ENCODE results near the gene CACNA1H.

Gene CACNA1H

DNA sequence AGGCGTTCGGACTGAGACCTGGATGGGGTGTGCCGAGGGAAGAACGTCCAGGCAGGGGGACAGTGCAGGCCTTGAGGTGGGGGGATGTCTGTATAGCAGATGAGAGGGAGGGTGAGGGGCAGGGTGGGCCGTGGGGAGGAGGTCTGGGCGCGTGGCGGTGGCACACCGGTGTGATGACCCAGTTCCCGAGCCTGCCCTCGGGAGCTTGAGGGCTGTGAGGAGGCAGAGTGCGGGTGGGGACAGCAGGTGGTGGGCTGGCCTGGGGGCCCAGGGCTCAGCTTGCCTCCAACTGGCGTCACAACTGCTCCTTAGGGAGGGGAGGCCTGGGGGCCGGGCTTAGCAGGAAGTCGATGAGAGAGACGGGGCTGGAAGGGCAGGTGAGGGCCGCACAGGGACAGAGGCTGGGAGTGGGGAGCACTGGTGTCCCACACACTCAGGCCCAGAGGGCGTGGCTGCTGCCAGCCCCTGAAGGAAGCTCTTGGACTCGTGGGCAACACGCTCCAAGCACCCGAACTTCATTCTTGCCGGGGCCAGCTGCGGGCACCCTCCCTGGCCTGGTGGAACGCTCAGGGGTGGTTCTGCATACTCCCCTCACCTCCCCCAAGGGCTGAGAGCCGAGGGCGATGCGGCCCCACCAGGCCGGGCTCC, 6.5 kb downstream of the CACNA1H start:
- Histone ChIP-seq H3K4me3 (ENCODE audit: extremely low read depth, insufficient read depth, low read length, poor library complexity, severe bottlenecking) (no peak overlapping the region), H3K36me3 (ENCODE audit: control insufficient read depth, insufficient read depth, low read length) (no peaks in the 10 kb centered on the region), H3K9me3 (ENCODE audit: control insufficient read depth, low read length) (no peaks in the 10 kb centered on the region), H3K27ac (ENCODE audit: low read depth, low read length, severe bottlenecking) (no peak overlapping the region), H3K4me1 (ENCODE audit: control insufficient read depth, insufficient read depth, low read length, poor library complexity, severe bottlenecking) (peaks cover 32% of the 10 kb centered on the region)
- WGBS, 2 experiments (ENCODE audit: insufficient coverage in 2 of 2), result 67 to 79% methylated on average over 16 to 24 of the region's 28 CpGs

- WGBS, 2 experiments (ENCODE audit: insufficient coverage in 2 of 2), result 76 to 79% methylated on average over 51 to 54 of the region's 56 CpGs
- no peak overlapping the region for H3K27ac ChIP-seq (ENCODE audit: low read depth, low read length, severe bottlenecking)
These were observed 7.3 kb downstream of the CACNA1H start for GRCh38 chr16:1159973-1160772.

DNA sequence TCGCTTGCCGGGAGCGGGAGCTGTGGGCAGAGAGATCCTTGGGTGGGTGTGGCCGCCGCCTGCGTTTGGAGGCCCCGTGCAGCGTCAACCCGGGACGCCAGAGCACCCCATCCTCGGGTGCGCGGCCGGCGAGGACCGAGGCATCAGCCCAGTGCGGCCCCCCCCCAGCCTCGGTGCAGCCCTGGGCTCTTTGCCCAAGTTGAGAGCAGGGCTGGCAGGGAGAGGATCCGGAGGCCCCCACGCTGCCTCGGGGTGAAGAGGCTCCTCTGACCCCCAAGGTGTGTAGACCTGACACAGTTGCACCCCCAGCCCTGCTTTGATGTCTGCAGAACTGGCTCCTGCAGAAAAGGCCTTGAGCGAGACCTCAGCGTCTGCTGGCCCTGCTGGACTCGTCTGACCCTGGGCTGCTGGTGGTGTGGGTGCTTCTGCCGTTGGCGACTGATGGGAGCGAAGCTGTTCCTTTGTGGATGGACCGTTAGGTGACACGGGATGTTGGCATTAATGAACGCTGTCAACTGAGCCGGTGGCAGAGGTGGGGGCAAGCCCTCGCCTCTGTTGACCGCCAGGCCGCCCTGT, 8.0 kb downstream of the CACNA1H start:
- WGBS, 2 experiments (ENCODE audit: insufficient coverage in 2 of 2), result 94 to 95% methylated on average over 25 to 26 of the region's 34 CpGs
- no peak overlapping the region for H3K27ac ChIP-seq (ENCODE audit: low read depth, low read length, severe bottlenecking)
- H3K9me3 ChIP-seq (ENCODE audit: control insufficient read depth, low read length), result no peaks in the 10 kb centered on the region
- no peaks in the 10 kb centered on the region for H3K36me3 ChIP-seq (ENCODE audit: control insufficient read depth, insufficient read depth, low read length)
- H3K4me1 ChIP-seq (ENCODE audit: control insufficient read depth, insufficient read depth, low read length, poor library complexity, severe bottlenecking), result peaks cover 23% of the 10 kb centered on the region
- no peak overlapping the region for H3K4me3 ChIP-seq (ENCODE audit: extremely low read depth, insufficient read depth, low read length, poor library complexity, severe bottlenecking)

More at GRCh38 chr16:1159973-1160772, 7.3 kb downstream of the CACNA1H start:
- H3K4me3 ChIP-seq (ENCODE audit: extremely low read depth, insufficient read depth, low read length, poor library complexity, severe bottlenecking), result no peak overlapping the region
- H3K4me1 ChIP-seq (ENCODE audit: control insufficient read depth, insufficient read depth, low read length, poor library complexity, severe bottlenecking), result peaks cover 25% of the 10 kb centered on the region
- H3K9me3 ChIP-seq (ENCODE audit: control insufficient read depth, low read length), result no peaks in the 10 kb centered on the region
- no peaks in the 10 kb centered on the region for H3K36me3 ChIP-seq (ENCODE audit: control insufficient read depth, insufficient read depth, low read length)

DNA sequence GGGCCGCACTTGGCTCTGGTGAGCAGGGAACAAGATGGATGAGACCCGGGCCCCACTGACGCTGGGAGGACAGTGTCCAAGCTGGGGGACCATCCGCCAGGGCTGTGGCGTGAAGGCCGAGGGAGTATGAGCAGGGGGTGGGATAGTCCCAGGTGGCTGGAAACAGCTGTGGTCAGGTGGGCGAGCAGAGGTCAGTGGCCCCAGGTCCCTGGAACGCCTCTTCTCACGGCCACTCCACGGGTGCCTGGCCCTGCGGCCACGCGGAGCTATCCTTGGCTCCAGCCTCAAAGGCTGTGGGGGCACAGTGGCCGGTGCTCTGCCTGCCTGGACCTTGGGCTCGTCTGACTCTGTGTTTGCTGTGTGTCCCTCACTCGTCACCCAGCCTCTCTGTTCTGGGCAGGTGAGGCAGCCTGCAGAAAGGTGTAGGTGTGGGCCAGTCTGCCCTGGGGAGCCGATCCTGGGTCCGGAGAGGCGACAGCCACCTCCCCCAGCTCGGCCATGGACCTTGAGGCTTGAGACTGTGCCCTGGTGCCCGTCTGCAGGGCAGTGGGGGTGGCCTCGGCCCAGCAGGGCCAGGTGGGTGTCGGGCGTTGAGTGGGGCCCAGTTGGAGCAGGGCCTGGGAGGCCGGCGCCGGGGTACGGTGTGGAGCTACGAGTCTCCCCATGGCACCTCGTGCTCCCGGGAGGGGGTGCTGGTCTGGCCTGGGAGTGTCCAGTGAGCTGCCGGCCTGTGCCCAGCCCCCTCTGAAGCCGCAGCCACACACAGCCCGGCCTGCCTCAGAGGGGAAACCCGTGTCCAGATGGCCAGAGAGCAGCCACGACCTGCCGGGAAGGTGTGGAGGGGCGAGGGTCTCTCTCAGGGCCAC, 10.0 kb downstream of the CACNA1H start:
- H3K4me1 ChIP-seq (ENCODE audit: control insufficient read depth, insufficient read depth, low read length, poor library complexity, severe bottlenecking), result peaks cover 23% of the 10 kb centered on the region

GRCh38 chr16:1163567-1164055, 10.7 kb downstream of the CACNA1H start:
- 47 to 48% methylated on average over 15 to 19 of the region's 19 CpGs for WGBS, 2 experiments (ENCODE audit: insufficient coverage in 2 of 2)
- Histone ChIP-seq H3K36me3 (ENCODE audit: control insufficient read depth, insufficient read depth, low read length) (no peaks in the 10 kb centered on the region), H3K4me3 (ENCODE audit: extremely low read depth, insufficient read depth, low read length, poor library complexity, severe bottlenecking) (no peak overlapping the region), H3K27ac (ENCODE audit: low read depth, low read length, severe bottlenecking) (peak overlapping the region; percentile 10), H3K4me1 (ENCODE audit: control insufficient read depth, insufficient read depth, low read length, poor library complexity, severe bottlenecking) (peaks cover 21% of the 10 kb centered on the region), H3K9me3 (ENCODE audit: control insufficient read depth, low read length) (no peaks in the 10 kb centered on the region)

More for the DNA sequence above, 10.0 kb downstream of the CACNA1H start:
- 81 to 83% methylated on average over 33 to 38 of the region's 38 CpGs for WGBS, 2 experiments (ENCODE audit: insufficient coverage in 2 of 2)
- peak overlapping the region; percentile 10 for H3K27ac ChIP-seq (ENCODE audit: low read depth, low read length, severe bottlenecking)
- no peaks in the 10 kb centered on the region for H3K36me3 ChIP-seq (ENCODE audit: control insufficient read depth, insufficient read depth, low read length)
- no peak overlapping the region for H3K4me3 ChIP-seq (ENCODE audit: extremely low read depth, insufficient read depth, low read length, poor library complexity, severe bottlenecking)
- no peaks in the 10 kb centered on the region for H3K9me3 ChIP-seq (ENCODE audit: control insufficient read depth, low read length)

DNA sequence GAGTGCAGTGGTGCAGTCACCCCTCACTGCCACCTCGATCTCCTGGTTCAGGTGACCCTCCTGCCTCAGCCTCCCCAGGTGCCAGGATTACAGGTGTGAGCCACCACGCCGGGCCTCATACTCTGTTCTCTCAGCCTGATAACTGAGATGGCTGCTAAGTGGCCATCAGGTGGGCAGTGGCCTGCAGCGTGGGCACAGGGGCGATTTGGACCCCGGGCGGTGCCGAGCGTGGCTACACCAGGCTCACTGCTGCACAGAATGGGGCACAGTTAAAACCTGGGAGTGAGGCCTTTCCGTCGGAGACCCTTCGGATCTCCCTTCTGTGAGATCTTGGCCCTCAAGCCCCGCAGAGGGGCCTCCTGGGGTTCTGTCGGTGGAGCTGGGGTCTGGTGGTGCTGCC, 11.5 kb downstream of the CACNA1H start:
- Histone ChIP-seq H3K36me3 (ENCODE audit: control insufficient read depth, insufficient read depth, low read length) (no peaks in the 10 kb centered on the region), H3K4me3 (ENCODE audit: extremely low read depth, insufficient read depth, low read length, poor library complexity, severe bottlenecking) (no peak overlapping the region), H3K4me1 (ENCODE audit: control insufficient read depth, insufficient read depth, low read length, poor library complexity, severe bottlenecking) (peaks cover 22% of the 10 kb centered on the region), H3K27ac (ENCODE audit: low read depth, low read length, severe bottlenecking) (no peak overlapping the region), H3K9me3 (ENCODE audit: control insufficient read depth, low read length) (no peaks in the 10 kb centered on the region)
- 97 to 98% methylated on average over 13 to 14 of the region's 14 CpGs for WGBS, 2 experiments (ENCODE audit: insufficient coverage in 2 of 2)

DNA sequence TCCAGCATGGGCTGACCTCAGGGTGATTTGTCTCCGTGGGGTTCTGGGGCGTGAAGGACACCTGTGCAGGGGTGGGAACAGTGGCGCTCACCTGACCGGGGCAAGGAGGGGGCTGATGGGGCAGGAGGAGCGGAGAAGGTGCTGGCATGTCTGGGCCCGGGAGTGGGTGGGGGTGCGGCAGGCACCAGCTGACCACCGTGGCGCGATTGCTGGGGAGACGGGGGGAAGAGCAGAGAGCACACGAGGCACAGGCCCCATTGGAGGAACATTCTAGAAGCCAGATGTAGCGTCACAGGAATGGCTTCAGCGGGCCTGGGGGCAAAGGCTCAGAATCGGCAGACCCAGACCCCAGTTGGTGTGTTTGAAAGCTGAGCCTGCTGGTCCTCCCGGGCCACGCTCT, 12.1 kb downstream of the CACNA1H start:
- Histone ChIP-seq H3K27ac (ENCODE audit: low read depth, low read length, severe bottlenecking) (no peak overlapping the region), H3K4me1 (ENCODE audit: control insufficient read depth, insufficient read depth, low read length, poor library complexity, severe bottlenecking) (peaks cover 22% of the 10 kb centered on the region), H3K4me3 (ENCODE audit: extremely low read depth, insufficient read depth, low read length, poor library complexity, severe bottlenecking) (no peak overlapping the region), H3K36me3 (ENCODE audit: control insufficient read depth, insufficient read depth, low read length) (no peaks in the 10 kb centered on the region), H3K9me3 (ENCODE audit: control insufficient read depth, low read length) (no peaks in the 10 kb centered on the region)
- 95 to 99% methylated on average over 12 to 17 of the region's 17 CpGs for WGBS, 2 experiments (ENCODE audit: insufficient coverage in 2 of 2)

GRCh38 chr16:1165511-1165910, 12.6 kb downstream of the CACNA1H start:
- no peaks in the 10 kb centered on the region for H3K36me3 ChIP-seq (ENCODE audit: control insufficient read depth, insufficient read depth, low read length)
- 92 to 96% methylated on average over 5 to 9 of the region's 12 CpGs for WGBS, 2 experiments (ENCODE audit: insufficient coverage in 2 of 2)
- no peak overlapping the region for H3K27ac ChIP-seq (ENCODE audit: low read depth, low read length, severe bottlenecking)
- no peaks in the 10 kb centered on the region for H3K9me3 ChIP-seq (ENCODE audit: control insufficient read depth, low read length)
- H3K4me3 ChIP-seq (ENCODE audit: extremely low read depth, insufficient read depth, low read length, poor library complexity, severe bottlenecking), result no peak overlapping the region
- H3K4me1 ChIP-seq (ENCODE audit: control insufficient read depth, insufficient read depth, low read length, poor library complexity, severe bottlenecking), result peaks cover 22% of the 10 kb centered on the region

GRCh38 chr16:1167276-1168107, 14.6 kb downstream of the CACNA1H start:
- Histone ChIP-seq H3K4me3 (ENCODE audit: extremely low read depth, insufficient read depth, low read length, poor library complexity, severe bottlenecking) (no peak overlapping the region), H3K9me3 (ENCODE audit: control insufficient read depth, low read length) (no peaks in the 10 kb centered on the region), H3K36me3 (ENCODE audit: control insufficient read depth, insufficient read depth, low read length) (no peaks in the 10 kb centered on the region), H3K4me1 (ENCODE audit: control insufficient read depth, insufficient read depth, low read length, poor library complexity, severe bottlenecking) (peaks cover 26% of the 10 kb centered on the region), H3K27ac (ENCODE audit: low read depth, low read length, severe bottlenecking) (no peak overlapping the region)
- WGBS, 2 experiments (ENCODE audit: insufficient coverage in 2 of 2), result 90 to 92% methylated on average over 42 to 47 of the region's 52 CpGs

All from mesodermal cell (in vitro differentiated cells).